Renal cortex interstitium (tissue), 11 donors: Measurements from ENCODE around the gene KCNJ1. TPM values are rescaled to one million over a fixed set of nuclear protein-coding genes. Genes with fewer than 3 reads are reported as not detected.
A peak's percentile ranks its signal among the peaks of the same experiment; 100 is the strongest.

ENCODE experiments used
- DNase-seq, 11 donors: peaks; one replicate each; pipeline ENCODE4 v3.0.0-alpha.2; 2013; ENCODE audit warnings: low read depth in 9 of 11, low spot score in 4 of 11; ENCODE audit errors: extremely low read depth in 1 of 11
- polyA plus RNA-seq, 3 donors: library from polyadenylated mRNA; unstranded; fragments of 120-200 nt; gene quantifications; one replicate each; pipeline ENCODE4 v1.2.1, GENCODE V29; 2013; ENCODE audit not compliant: insufficient read length in 3 of 3

The KCNJ1 gene
- polyA plus RNA-seq, 3 donors = 65.7 to 91.3 (median 89.0) TPM

GRCh38 chr11:128814856-128815705 is 52.0 kb downstream of the KCNJ1 start:
- DNase-seq = peak in 8 of 11 donors; percentile 58 to 84 (median 71)

GRCh38 chr11:128813729-128814128 is 53.4 kb downstream of the KCNJ1 start:
- DNase-seq = no peak

DNA sequence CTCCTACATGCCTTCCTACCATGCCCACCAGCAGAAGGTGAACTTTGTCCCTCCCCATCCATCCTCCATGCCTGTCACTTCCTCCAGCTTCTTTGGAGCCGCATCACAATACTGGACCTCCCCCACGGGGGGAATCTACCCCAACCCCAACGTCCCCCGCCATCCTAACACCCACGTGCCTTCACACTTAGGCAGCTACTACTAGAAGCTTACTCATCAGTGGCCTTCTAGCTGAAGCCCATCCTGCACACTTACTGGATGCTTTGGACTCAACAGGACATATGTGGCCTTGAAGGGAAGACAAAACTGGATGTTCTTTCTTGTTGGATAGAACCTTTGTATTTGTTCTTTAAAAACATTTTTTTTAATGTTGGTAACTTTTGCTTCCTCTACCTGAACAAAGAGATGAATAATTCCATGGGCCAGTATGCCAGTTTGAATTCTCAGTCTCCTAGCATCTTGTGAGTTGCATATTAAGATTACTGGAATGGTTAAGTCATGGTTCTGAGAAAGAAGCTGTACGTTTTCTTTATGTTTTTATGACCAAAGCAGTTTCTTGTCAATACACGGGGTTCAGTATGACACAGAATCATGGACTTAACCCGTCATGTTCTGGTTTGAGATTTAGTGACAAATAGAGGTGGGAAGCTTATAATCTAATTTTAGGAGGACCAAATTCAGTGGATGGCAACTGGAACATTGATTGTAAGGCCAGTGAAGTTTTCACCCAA is 56.1 kb downstream of the KCNJ1 start:
- no peak for DNase-seq

- no peak for DNase-seq
Measured at GRCh38 chr11:128809128-128809527, 58.0 kb downstream of the KCNJ1 start.

- DNase-seq = no peak
Measured at GRCh38 chr11:128807909-128808308, 59.2 kb downstream of the KCNJ1 start.

- DNase-seq = no peak
Measured at GRCh38 chr11:128806506-128807261, 60.4 kb downstream of the KCNJ1 start.

- DNase-seq = no peak
Measured at GRCh38 chr11:128804481-128804880, 62.6 kb downstream of the KCNJ1 start.

- no peak for DNase-seq
Measured at GRCh38 chr11:128803449-128804245, 63.4 kb downstream of the KCNJ1 start.

DNA sequence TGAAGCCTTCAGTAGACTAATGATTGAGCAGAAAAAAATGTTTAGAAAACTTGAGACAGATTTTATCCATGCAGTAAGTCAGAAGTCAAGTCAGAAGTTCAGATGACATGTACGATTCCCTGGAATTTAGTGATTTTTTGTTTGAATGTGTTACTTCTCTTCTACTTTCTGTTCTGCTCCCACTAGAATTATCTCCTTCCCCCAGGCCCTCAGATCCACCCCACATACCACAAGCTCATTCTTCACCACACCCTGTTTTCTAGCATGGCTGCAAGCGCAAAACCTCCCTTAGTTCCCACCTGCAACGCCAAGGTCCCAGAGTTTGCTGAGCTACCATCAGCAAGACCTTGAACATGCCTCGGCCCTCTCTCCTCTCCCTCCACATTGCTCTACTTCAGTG is 64.1 kb downstream of the KCNJ1 start:
- no peak for DNase-seq

DNA sequence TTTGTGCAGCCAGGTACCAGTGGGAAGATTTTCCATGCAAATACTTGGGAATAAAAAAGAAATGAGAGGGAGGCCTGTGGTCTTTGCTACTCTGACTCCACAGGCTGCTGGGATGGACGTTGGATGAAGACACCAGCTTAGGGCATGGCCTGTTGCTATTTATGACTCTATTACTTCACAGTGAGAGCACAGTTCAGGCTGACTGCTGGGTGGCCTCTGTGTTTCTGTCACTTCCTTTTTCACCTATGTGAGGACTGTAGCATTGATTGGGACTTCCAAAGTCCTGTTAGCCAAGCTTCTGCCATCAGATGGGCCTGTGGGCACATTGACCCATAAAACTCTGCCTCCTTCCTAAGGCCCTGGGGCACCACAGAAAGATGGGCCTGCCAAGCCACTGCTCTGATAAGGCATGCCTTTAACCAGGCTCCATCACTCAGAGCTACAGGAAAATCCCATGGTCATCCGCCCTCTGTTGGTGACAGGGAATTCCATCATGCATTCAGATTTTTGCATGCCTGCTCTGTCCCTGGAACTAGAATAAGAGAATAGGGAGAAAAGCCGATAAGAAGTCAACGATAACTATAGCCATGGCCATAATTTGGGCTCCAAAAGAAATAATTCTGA is 64.6 kb downstream of the KCNJ1 start:
- DNase-seq = no peak

DNA sequence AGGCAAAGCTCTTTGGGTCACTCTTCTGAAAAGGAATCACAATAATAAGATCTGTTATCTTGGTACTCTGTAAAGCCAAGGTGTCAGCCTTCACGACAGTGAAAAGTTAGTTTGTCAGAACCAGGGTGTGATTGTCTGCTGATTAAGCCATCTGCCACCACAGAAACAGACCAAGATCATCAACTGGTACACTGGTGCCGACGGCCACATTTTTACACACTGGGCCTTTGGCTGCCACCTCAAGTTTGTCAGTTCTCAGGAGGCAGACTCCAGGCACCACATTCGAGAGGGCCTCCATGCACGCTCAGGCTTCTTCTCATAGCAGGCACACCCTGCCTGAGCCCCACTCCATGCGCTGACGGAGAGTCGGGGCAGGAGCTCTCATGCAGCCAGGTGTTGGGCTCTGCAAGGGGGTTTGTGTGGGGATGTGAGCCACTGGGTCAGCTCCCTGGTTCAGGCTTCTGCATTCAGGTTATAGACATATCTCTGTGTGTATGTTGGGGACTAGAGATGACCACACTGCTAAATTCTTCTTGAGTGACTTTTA is 66.2 kb downstream of the KCNJ1 start:
- DNase-seq = no peak

GRCh38 chr11:128796270-128796669 is 70.8 kb downstream of the KCNJ1 start:
- no peak for DNase-seq

- peak in 9 of 11 donors; percentile 41 to 78 (median 55) for DNase-seq
Measured at GRCh38 chr11:128790196-128790595, 76.9 kb downstream of the KCNJ1 start.

GRCh38 chr11:128789497-128790150 is 77.5 kb downstream of the KCNJ1 start:
- DNase-seq = no peak
